Tibial nerve (tissue), 4 donors: ENCODE measurements around the gene SEMA3C. TPM values are rescaled to one million over a fixed set of nuclear protein-coding genes. Genes with fewer than 3 reads are reported as not detected.

Source experiments
- DNase-seq, 2 donors: peaks; one replicate each; pipeline ENCODE4 v3.0.0-alpha.2; 2019; ENCODE audit warnings: low spot score in 2 of 2
- H3K27ac ChIP-seq, 4 donors: fragments of 200-600 bp; sonication (generic) in 3 of 4; one replicate each; pipeline ENCODE4 v1.5.1; 2017 to 2019; ENCODE audit warnings: mild to moderate bottlenecking in 1 of 4
- H3K27me3 ChIP-seq, 2 donors: fragments of 200-600 bp; sonication (generic) in 1 of 2; one replicate each; pipeline versions ENCODE4 v1.5.1 to v1.6.0; 2017 to 2019
- H3K36me3 ChIP-seq, 3 donors: fragments of 200-600 bp; sonication (generic); one replicate each; pipeline ENCODE4 v1.5.1; 2018 to 2019
- H3K4me1 ChIP-seq, 4 donors: fragments of 200-600 bp; sonication (generic) in 3 of 4; one replicate each; pipeline ENCODE4 v1.5.1; 2017 to 2019
- H3K4me3 ChIP-seq, 4 donors: fragments of 200-600 bp; sonication (generic) in 3 of 4; one replicate each; pipeline ENCODE4 v1.5.1; 2017 to 2019; ENCODE audit warnings: mild to moderate bottlenecking in 1 of 4, moderate library complexity in 1 of 4
- H3K9me3 ChIP-seq, 4 donors: fragments of 200-600 bp; sonication (generic) in 3 of 4; one replicate each; pipeline ENCODE4 v1.5.1; 2017 to 2019
- CTCF ChIP-seq, 5 experiments: fragments of 200-600 bp in 3 of 5; fragments of 450-650 bp in 2 of 5; sonication (generic) in 3 of 5; IDR thresholded peaks; one replicate each; pipeline ENCODE4 v1.5.1; 2016 to 2019; ENCODE audit warnings: antibody characterized with exemption in 5 of 5, mild to moderate bottlenecking in 3 of 5, moderate library complexity in 2 of 5
- EP300 ChIP-seq, 2 donors: sonication (generic); formaldehyde crosslinking; IDR thresholded peaks; one replicate each; pipeline ENCODE4 v1.6.1; 2017; ENCODE audit warnings: antibody characterized with exemption in 2 of 2, mild to moderate bottlenecking in 1 of 2
- POLR2A ChIP-seq, 2 donors: fragments of 450-650 bp; IDR thresholded peaks; one replicate each; pipeline ENCODE4 v1.6.1; 2017; ENCODE audit warnings: antibody characterized with exemption in 2 of 2, mild to moderate bottlenecking in 2 of 2, moderate library complexity in 2 of 2
- WGBS, 2 donors: methylation state at CpG; one replicate each; pipeline ENCODE4 v1.1.5; 2018; 5-methylcytosine and 5-hydroxymethylcytosine counted together
- total RNA-seq, 4 donors: library from RNA; depleted of rRNA; stranded (reverse); fragments of >200 nt; gene quantifications; one replicate each; pipeline ENCODE4 v1.1.0, GENCODE V29; 2016

SEMA3C gene
- total RNA-seq, 4 donors from 2014 or later, result 64.8 to 130 (median 118) TPM

- Histone ChIP-seq H3K4me1 (peaks cover 0 to 29% (median 16%) of the 10 kb centered on the region in 4 donors), H3K27ac (no peak overlapping the region), H3K4me3 (no peak overlapping the region), H3K9me3 (no peaks in the 10 kb centered on the region), H3K27me3 (no peaks in the 10 kb centered on the region), H3K36me3 (no peaks in the 10 kb centered on the region)
- TF ChIP-seq CTCF (IDR thresholded peaks at IDR 0.05), result no peak
- TF ChIP-seq EP300 (IDR thresholded peaks at IDR 0.05), result no peak
- TF ChIP-seq POLR2A (IDR thresholded peaks at IDR 0.05), result no peak
- 71 to 78% methylated on average over 3 of the region's 3 CpGs for WGBS, 2 donors
- DNase-seq, result no peak
These were observed 199.6 kb downstream of the SEMA3C start for GRCh38 chr7:80719261-80719660.

- TF ChIP-seq CTCF (IDR thresholded peaks at IDR 0.05) (no peak), POLR2A (IDR thresholded peaks at IDR 0.05) (no peak), EP300 (IDR thresholded peaks at IDR 0.05) (no peak)
- Histone ChIP-seq H3K27me3 (no peaks in the 10 kb centered on the region), H3K4me3 (no peak overlapping the region), H3K4me1 (no peaks in the 10 kb centered on the region), H3K27ac (no peak overlapping the region), H3K36me3 (no peaks in the 10 kb centered on the region), H3K9me3 (no peaks in the 10 kb centered on the region)
- no peak for DNase-seq
- 36 to 53% methylated on average over 2 of the region's 2 CpGs for WGBS, 2 donors
These were observed 207.3 kb downstream of the SEMA3C start for GRCh38 chr7:80711531-80711930.

GRCh38 chr7:80708123-80708522 lies 210.7 kb downstream of the SEMA3C start:
- Histone ChIP-seq H3K4me3 (no peak overlapping the region), H3K27ac (no peak overlapping the region), H3K4me1 (no peaks in the 10 kb centered on the region), H3K27me3 (no peaks in the 10 kb centered on the region), H3K9me3 (no peaks in the 10 kb centered on the region), H3K36me3 (no peaks in the 10 kb centered on the region)
- WGBS, 2 donors, result 87 to 88% methylated on average over 2 of the region's 2 CpGs
- no peak for DNase-seq
- no peak for TF ChIP-seq EP300 (IDR thresholded peaks at IDR 0.05)
- no peak for TF ChIP-seq CTCF (IDR thresholded peaks at IDR 0.05)
- TF ChIP-seq POLR2A (IDR thresholded peaks at IDR 0.05), result no peak

- WGBS, 2 donors, result 90 to 93% methylated on average over 1 of the region's 1 CpG
- Histone ChIP-seq H3K9me3 (no peaks in the 10 kb centered on the region), H3K27me3 (no peaks in the 10 kb centered on the region), H3K27ac (no peak overlapping the region), H3K4me3 (no peak overlapping the region), H3K36me3 (no peaks in the 10 kb centered on the region), H3K4me1 (no peaks in the 10 kb centered on the region)
- TF ChIP-seq EP300 (IDR thresholded peaks at IDR 0.05), result no peak
- TF ChIP-seq CTCF (IDR thresholded peaks at IDR 0.05), result no peak
- no peak for TF ChIP-seq POLR2A (IDR thresholded peaks at IDR 0.05)
- DNase-seq, result no peak
These were observed 211.5 kb downstream of the SEMA3C start for GRCh38 chr7:80707318-80707717.

- Histone ChIP-seq H3K4me1 (peaks cover 0 to under 1% (median 0%) of the 10 kb centered on the region in 4 donors), H3K27ac (no peak overlapping the region), H3K9me3 (no peaks in the 10 kb centered on the region), H3K36me3 (no peaks in the 10 kb centered on the region), H3K4me3 (no peak overlapping the region), H3K27me3 (no peaks in the 10 kb centered on the region)
- 61 to 70% methylated on average over 2 of the region's 2 CpGs for WGBS, 2 donors
- no peak for DNase-seq
- TF ChIP-seq EP300 (IDR thresholded peaks at IDR 0.05) (no peak), POLR2A (IDR thresholded peaks at IDR 0.05) (no peak)
These were observed 213.6 kb downstream of the SEMA3C start for GRCh38 chr7:80705130-80705781.
